Esophagus squamous epithelium (tissue), 5 donors: Measurements from ENCODE around the gene VPS41. TPM values are rescaled to one million over a fixed set of nuclear protein-coding genes. Genes with fewer than 3 reads are reported as not detected.

Experiments
- DNase-seq: peaks from one replicate; lab custom pipeline; 2025; lab: John Stamatoyannopoulos, UW
- H3K27ac ChIP-seq, 4 donors: fragments of 200-600 bp; sonication (generic); one replicate each; pipeline ENCODE4 v1.5.1; 2016 to 2019; ENCODE audit warnings: mild to moderate bottlenecking in 1 of 4
- H3K27me3 ChIP-seq, 4 donors: fragments of 200-600 bp; sonication (generic); 1 replicate in 3 of 4; 2 replicates in 1 of 4; pipeline versions ENCODE4 v1.5.1 to v1.6.0; 2017 to 2021; ENCODE audit warnings: antibody characterized with exemption in 1 of 4
- H3K36me3 ChIP-seq, 3 donors: fragments of 200-600 bp; sonication (generic); one replicate each; pipeline ENCODE4 v1.5.1; 2016 to 2019
- H3K4me1 ChIP-seq, 3 donors: fragments of 200-600 bp; sonication (generic); one replicate each; pipeline ENCODE4 v1.5.1; 2017 to 2019
- H3K4me3 ChIP-seq, 4 donors: fragments of 200-600 bp; sonication (generic); 1 replicate in 3 of 4; 2 replicates in 1 of 4; pipeline ENCODE4 v1.5.1; 2016 to 2019; ENCODE audit warnings: mild to moderate bottlenecking in 2 of 4, moderate library complexity in 1 of 4
- H3K9me3 ChIP-seq, 3 donors: fragments of 200-600 bp; sonication (generic); one replicate each; pipeline ENCODE4 v1.5.1; 2016 to 2019
- CTCF ChIP-seq, 6 experiments: fragments of 450-650 bp in 4 of 6; fragments of 200-600 bp in 2 of 6; sonication (generic) in 2 of 6; IDR thresholded peaks; one replicate each; pipeline ENCODE4 v1.5.1; 2016 to 2019; ENCODE audit warnings: antibody characterized with exemption in 6 of 6, mild to moderate bottlenecking in 4 of 6, moderate library complexity in 4 of 6
- POLR2A ChIP-seq, 4 donors: fragments of 450-650 bp; IDR thresholded peaks; one replicate each; pipeline ENCODE4 v1.6.1; 2017; ENCODE audit warnings: antibody characterized with exemption in 4 of 4, mild to moderate bottlenecking in 4 of 4, moderate library complexity in 3 of 4
- WGBS, 2 donors: methylation state at CpG; one replicate each; pipeline ENCODE4 v1.1.5; 2018; 5-methylcytosine and 5-hydroxymethylcytosine counted together
- intact Hi-C: fragments of 100-400 bp; cut with DNase I; formaldehyde crosslinking; loops from one replicate; pipeline ENCODE4 v1.15.0; 2022
- total RNA-seq, 4 donors: library from RNA; depleted of rRNA; stranded (reverse); fragments of >200 nt; gene quantifications; one replicate each; pipeline ENCODE4 v1.1.0, GENCODE V29; 2016
- donor health status: DM: yes; HTN: yes; CAD: no.

Gene VPS41
- total RNA-seq, 4 donors from 2014 or later, result 14.3 to 25.5 (median 23.2) TPM

- Histone ChIP-seq H3K27ac (no peak overlapping the region), H3K4me1 (no peaks in the 10 kb centered on the region), H3K9me3 (no peaks in the 10 kb centered on the region), H3K27me3 (no peaks in the 10 kb centered on the region), H3K36me3 (no peaks in the 10 kb centered on the region), H3K4me3 (no peak overlapping the region)
- intact Hi-C loops, result no loop called here
- WGBS, 2 donors, result 62 to 94% methylated on average over 1 of the region's 1 CpG
- DNase-seq, result no peak
- TF ChIP-seq POLR2A (IDR thresholded peaks at IDR 0.05) (no peak), CTCF (IDR thresholded peaks at IDR 0.05) (no peak)
Observed at GRCh38 chr7:38880035-38880434, 29.0 kb downstream of the VPS41 start.

DNA sequence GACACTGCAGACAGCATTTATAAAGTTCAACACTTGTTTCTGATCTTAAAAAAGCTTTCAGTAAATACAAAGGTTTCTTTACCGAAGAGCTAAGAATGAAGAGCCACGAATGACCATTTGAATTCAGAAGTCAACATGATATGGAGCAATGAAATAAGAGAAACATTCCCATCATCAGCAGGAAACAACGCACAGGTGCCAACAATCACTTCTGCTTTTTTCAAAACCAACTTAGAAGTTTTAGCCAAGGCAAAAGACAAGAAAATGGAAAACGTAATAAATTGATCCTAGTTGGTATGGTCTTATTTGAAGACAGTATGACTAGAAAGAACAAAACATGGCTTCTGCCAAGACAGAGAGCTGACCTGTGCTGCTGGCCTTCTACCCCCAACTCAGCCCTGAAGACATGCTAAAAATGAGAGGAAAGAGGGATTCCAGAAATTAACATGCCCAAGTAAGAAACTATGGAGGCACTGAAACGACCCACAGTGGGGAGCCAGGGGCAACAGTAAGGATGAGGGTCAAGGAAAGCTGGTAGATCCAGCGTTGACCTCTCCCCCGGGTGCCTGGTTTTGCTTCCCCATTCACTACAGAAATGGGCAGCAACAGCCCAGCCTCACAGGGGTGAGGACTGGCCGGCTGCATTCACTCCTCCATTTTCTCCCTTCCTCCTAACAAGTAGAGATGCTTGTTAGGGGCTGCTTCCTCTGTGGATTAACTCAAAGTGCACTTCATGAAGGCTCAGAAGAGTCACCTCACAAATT is 30.1 kb downstream of the VPS41 start:
- no peaks in the 10 kb centered on the region for H3K9me3 ChIP-seq
- no peak for DNase-seq
- TF ChIP-seq CTCF (IDR thresholded peaks at IDR 0.05), result no peak
- no peak for TF ChIP-seq POLR2A (IDR thresholded peaks at IDR 0.05)
- H3K27me3 ChIP-seq, result no peaks in the 10 kb centered on the region
- no peak overlapping the region for H3K4me3 ChIP-seq
- intact Hi-C loops, result no loop called here
- no peaks in the 10 kb centered on the region for H3K4me1 ChIP-seq
- H3K27ac ChIP-seq, result no peak overlapping the region
- H3K36me3 ChIP-seq, result no peaks in the 10 kb centered on the region
- WGBS, 2 donors, result 74 to 78% methylated on average over 7 to 8 of the region's 8 CpGs

GRCh38 chr7:38873433-38873832 is 35.6 kb downstream of the VPS41 start:
- H3K27ac ChIP-seq, result no peak overlapping the region
- H3K4me1 ChIP-seq, result no peaks in the 10 kb centered on the region
- intact Hi-C loops, result no loop called here
- H3K4me3 ChIP-seq, result no peak overlapping the region
- WGBS, 2 donors, result 80 to 90% methylated on average over 4 of the region's 4 CpGs
- H3K27me3 ChIP-seq, result no peaks in the 10 kb centered on the region
- TF ChIP-seq CTCF (IDR thresholded peaks at IDR 0.05) (no peak), POLR2A (IDR thresholded peaks at IDR 0.05) (no peak)
- H3K9me3 ChIP-seq, result no peaks in the 10 kb centered on the region
- no peak for DNase-seq
- peaks cover 0 to 7% (median 0%) of the 10 kb centered on the region in 3 donors for H3K36me3 ChIP-seq

GRCh38 chr7:38872202-38872601 is 36.8 kb downstream of the VPS41 start:
- intact Hi-C loops, result no loop called here
- H3K27me3 ChIP-seq, result no peaks in the 10 kb centered on the region
- TF ChIP-seq POLR2A (IDR thresholded peaks at IDR 0.05) (no peak), CTCF (IDR thresholded peaks at IDR 0.05) (no peak)
- H3K36me3 ChIP-seq, result peaks cover 0 to 19% (median 0%) of the 10 kb centered on the region in 3 donors
- no peak overlapping the region for H3K4me3 ChIP-seq
- no peaks in the 10 kb centered on the region for H3K9me3 ChIP-seq
- no peaks in the 10 kb centered on the region for H3K4me1 ChIP-seq
- H3K27ac ChIP-seq, result no peak overlapping the region
- DNase-seq, result no peak
- WGBS, 2 donors, result 80 to 83% methylated on average over 5 of the region's 5 CpGs

- 76 to 91% methylated on average over 3 of the region's 3 CpGs for WGBS, 2 donors
- H3K27me3 ChIP-seq, result no peaks in the 10 kb centered on the region
- no peak overlapping the region for H3K27ac ChIP-seq
Observed at GRCh38 chr7:38870147-38870546, 38.8 kb downstream of the VPS41 start.

More at GRCh38 chr7:38870147-38870546, 38.8 kb downstream of the VPS41 start:
- DNase-seq, result no peak
- no peak for TF ChIP-seq CTCF (IDR thresholded peaks at IDR 0.05)
- TF ChIP-seq POLR2A (IDR thresholded peaks at IDR 0.05), result no peak
- Histone ChIP-seq H3K4me1 (no peaks in the 10 kb centered on the region), H3K9me3 (no peaks in the 10 kb centered on the region), H3K36me3 (peaks cover 0 to 33% (median 0%) of the 10 kb centered on the region in 3 donors), H3K4me3 (no peak overlapping the region)
- intact Hi-C loops, result no loop called here
